Lower lobe of right lung (tissue), 2 donors: ENCODE measurements around the gene FBLN2. TPM values are rescaled to one million over a fixed set of nuclear protein-coding genes. Genes with fewer than 3 reads are reported as not detected.

Experiments
- ATAC-seq, 2 donors: fragments of 200-7000 bp; cut with Tn5 transposase; one replicate each; pipeline ENCODE4 v1.9.1; 2020 to 2022; ENCODE audit warnings: mild to moderate bottlenecking in 2 of 2, moderate library complexity in 2 of 2
- DNase-seq: peaks from one replicate; pipeline ENCODE4 v3.0.0-alpha.2; 2020
- H3K27ac ChIP-seq: fragments of 200-600 bp; one replicate; pipeline ENCODE4 v1.8.0; 2022
- H3K27me3 ChIP-seq: fragments of 200-600 bp; one replicate; pipeline ENCODE4 v1.8.0; 2022; ENCODE audit warnings: low read depth
- H3K36me3 ChIP-seq: fragments of 200-600 bp; one replicate; pipeline ENCODE4 v1.8.0; 2022; ENCODE audit warnings: mild to moderate bottlenecking
- H3K4me1 ChIP-seq: fragments of 200-600 bp; one replicate; pipeline ENCODE4 v1.8.0; 2022
- H3K4me3 ChIP-seq: fragments of 200-600 bp; one replicate; pipeline ENCODE4 v1.8.0; 2022; ENCODE audit warnings: mild to moderate bottlenecking
- H3K9me3 ChIP-seq: fragments of 200-600 bp; one replicate; pipeline ENCODE4 v1.8.0; 2022
- intact Hi-C: fragments of 100-400 bp; cut with DNase I; formaldehyde crosslinking; loops from one replicate; pipeline ENCODE4 v1.11.0; 2022
- total RNA-seq: library from RNA; stranded (reverse); fragmentation: NEBNext Ultra II Directional; extraction: Animal tissue kit (Norgen Biotek cat#: 25700); gene quantifications from one replicate; pipeline ENCODE4 v1.2.1, GENCODE V29; 2021
- TF ChIP-seq, protein P1 (sequence below): fragments of 200-600 bp; IDR thresholded peaks from one replicate; pipeline ENCODE4 v1.8.0; 2022; ENCODE audit warnings: antibody characterized with exemption, mild to moderate bottlenecking
- donor health status: DM: no; HTN: yes; CAD: no; lungs with severe emphysema.

FBLN2 gene
- total RNA-seq, 1 donor from 2014 or later: 40.8 TPM

DNA sequence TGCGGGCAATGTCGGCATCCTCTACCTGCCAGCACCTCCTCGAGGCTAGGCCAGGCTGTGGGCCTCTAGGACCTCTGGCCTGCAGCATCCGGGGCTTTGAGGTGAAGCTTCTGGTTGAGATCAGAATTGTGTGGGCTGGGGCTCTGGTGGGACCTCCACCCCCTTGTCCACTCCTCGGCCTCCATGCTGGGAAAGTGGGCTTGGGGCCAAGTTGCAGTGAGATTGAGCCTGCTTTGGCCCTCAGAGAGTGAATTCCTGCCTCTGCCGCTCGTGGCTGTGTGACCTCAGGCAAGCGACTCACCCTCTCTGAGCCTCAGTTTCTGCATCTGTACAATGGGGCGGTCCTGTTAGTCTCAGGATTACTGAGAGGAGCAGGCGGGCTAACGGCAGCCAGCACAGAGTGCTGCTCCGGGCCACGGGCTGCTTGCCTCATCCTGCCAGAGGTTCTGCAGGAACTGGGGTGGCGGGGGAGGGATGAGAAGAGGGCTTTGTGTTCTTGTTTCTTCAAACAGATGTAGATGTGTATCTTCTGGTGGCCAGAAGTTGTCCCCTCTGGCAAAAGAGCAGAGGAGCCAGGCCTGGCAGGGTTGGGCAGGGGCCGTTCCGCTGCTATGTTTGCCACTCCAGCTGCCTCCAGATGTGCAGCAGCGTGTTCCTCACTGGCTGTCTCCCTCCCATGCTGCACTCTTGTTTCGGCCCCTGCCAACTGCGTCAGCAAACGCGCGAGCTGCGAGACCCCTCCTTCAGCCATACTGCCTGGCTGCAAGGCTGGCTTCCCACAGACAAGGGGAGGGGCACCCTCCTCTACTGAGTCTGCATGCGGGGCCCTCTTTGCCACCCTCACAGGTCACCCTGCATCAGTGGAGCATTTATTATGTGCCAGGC lies 33.7 kb downstream of the FBLN2 start:
- intact Hi-C loops: no loop called here
- TF ChIP-seq, protein P1, sequence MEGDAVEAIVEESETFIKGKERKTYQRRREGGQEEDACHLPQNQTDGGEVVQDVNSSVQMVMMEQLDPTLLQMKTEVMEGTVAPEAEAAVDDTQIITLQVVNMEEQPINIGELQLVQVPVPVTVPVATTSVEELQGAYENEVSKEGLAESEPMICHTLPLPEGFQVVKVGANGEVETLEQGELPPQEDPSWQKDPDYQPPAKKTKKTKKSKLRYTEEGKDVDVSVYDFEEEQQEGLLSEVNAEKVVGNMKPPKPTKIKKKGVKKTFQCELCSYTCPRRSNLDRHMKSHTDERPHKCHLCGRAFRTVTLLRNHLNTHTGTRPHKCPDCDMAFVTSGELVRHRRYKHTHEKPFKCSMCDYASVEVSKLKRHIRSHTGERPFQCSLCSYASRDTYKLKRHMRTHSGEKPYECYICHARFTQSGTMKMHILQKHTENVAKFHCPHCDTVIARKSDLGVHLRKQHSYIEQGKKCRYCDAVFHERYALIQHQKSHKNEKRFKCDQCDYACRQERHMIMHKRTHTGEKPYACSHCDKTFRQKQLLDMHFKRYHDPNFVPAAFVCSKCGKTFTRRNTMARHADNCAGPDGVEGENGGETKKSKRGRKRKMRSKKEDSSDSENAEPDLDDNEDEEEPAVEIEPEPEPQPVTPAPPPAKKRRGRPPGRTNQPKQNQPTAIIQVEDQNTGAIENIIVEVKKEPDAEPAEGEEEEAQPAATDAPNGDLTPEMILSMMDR: no peak
- Histone ChIP-seq H3K27me3 (no peaks in the 10 kb centered on the region), H3K4me1 (no peaks in the 10 kb centered on the region), H3K4me3 (no peak overlapping the region), H3K36me3 (no peaks in the 10 kb centered on the region), H3K27ac (no peak overlapping the region), H3K9me3 (no peaks in the 10 kb centered on the region)
- DNase-seq (no peak), ATAC-seq (peak in 1 of 2 donors; percentile 14)

DNA sequence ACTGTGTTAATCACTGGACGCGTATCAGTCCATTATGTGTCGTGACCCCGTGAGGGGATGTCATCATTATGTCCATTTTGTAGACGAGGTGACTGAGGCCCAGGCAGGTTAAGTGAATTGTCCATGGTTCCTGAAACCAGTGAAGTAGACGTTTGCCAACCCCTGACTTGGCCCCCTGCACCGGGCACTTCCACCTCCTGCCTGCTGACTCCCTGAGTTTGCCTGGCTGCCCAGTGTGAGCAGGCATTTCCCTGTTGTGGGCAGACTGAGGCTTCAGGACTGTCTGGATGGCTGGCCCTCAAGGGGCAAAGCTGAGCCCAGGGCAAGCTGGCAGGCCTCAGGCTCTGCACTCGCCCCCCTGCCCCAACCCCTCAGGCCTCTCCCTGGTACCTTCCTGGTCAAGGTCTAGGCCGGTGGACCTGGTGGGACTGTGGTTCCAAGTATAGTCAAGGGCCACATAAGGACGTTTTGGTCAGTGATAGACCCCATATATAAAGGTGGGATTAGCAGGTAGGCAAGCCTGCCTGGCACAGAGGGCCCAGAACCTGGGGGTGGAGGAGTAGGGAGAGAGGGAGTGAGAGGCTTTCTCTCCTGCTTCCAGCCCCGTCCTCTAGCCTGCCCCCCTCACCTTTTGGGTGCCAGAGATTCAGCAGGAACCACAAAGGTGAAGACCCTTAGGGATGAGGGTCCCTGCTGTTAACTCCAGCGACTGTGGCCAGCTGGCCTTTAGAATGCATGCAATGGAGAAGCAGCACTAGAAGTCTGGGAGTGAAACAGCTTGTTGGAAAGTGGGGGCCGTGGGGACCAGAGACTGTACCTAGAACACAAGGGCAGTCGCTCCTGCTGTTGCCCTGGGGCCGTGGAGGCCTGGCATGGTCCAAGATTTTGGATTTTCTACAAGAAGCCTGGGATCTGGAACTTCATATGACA lies 34.6 kb downstream of the FBLN2 start:
- ATAC-seq (peak in 1 of 2 donors; percentile 18), DNase-seq (no peak)
- intact Hi-C loops: no loop called here
- H3K36me3 ChIP-seq: no peaks in the 10 kb centered on the region
- no peaks in the 10 kb centered on the region for H3K27me3 ChIP-seq
- H3K27ac ChIP-seq: no peak overlapping the region
- no peaks in the 10 kb centered on the region for H3K9me3 ChIP-seq
- TF ChIP-seq, protein P1: no peak
- no peak overlapping the region for H3K4me3 ChIP-seq
- H3K4me1 ChIP-seq: no peaks in the 10 kb centered on the region

DNA sequence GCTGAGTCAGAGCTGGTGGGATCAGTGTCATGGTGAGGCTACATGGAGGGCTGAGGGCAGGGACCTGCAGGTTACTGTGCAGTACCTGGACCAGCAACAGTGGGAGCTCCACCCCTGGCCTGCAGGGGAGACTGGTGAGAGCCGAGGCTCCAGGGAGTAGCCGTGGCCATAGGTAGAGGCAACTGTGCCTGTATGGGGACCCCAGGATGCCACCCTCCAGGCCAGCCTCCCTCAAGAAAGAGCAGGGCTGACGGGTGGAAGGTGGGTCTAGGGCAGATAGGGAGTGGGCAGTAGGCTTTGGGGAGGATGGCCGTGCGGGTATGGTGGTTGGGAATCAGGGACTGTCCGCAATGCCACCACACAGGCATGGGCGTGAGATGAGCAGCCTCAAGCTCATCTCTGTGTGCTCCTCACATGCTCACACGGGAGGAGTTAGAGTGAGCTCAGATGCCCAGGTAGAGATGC lies 35.5 kb downstream of the FBLN2 start:
- Histone ChIP-seq H3K27me3 (no peaks in the 10 kb centered on the region), H3K36me3 (no peaks in the 10 kb centered on the region), H3K4me1 (no peaks in the 10 kb centered on the region), H3K27ac (no peak overlapping the region), H3K9me3 (no peaks in the 10 kb centered on the region), H3K4me3 (no peak overlapping the region)
- ATAC-seq: no peak
- DNase-seq: no peak
- intact Hi-C loops: no loop called here
- TF ChIP-seq, protein P1: no peak

DNA sequence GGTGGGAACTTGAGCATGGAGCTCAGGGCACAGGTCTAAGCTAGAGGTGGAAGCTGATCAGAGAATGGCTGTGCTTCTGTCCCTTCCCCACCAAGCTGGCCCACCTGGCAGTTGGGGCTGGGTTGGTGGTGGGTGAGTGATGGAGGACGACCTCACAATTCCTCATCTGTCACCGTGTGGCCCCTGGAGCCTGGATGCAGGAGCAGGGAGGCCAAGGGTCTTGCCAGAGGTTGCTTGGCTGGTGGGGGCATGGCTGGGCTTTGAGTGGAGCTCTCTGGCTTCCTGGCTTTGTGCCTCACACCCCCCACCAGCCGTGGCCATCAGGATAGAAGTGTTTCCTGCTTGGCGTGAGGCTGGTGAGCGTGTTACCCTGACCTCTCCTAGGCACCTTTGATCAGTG lies 36.0 kb downstream of the FBLN2 start:
- TF ChIP-seq, protein P1: no peak
- H3K4me1 ChIP-seq: no peaks in the 10 kb centered on the region
- intact Hi-C loops: no loop called here
- ATAC-seq (no peak), DNase-seq (no peak)
- no peaks in the 10 kb centered on the region for H3K36me3 ChIP-seq
- no peaks in the 10 kb centered on the region for H3K9me3 ChIP-seq
- no peaks in the 10 kb centered on the region for H3K27me3 ChIP-seq
- H3K27ac ChIP-seq: no peak overlapping the region
- no peak overlapping the region for H3K4me3 ChIP-seq

DNA sequence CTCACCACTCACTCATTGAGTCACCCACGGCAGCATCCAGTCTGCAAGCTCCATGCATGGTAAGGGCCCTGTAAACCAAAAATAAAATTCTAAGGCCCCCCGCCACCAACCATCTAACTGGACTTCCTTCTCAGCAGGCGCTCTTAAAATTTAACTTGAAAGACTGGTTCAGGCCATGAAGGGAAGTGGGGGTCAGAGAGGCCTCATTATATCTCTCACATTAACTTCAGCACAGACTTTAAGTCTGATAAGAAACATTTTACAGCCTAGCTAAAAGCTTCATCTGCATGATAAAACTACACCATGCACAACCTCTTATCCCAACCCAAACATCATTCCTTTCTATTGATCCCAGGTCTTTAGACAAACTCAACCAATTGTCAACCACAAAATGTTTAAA lies 38.5 kb downstream of the FBLN2 start:
- no peaks in the 10 kb centered on the region for H3K9me3 ChIP-seq
- ATAC-seq (no peak), DNase-seq (no peak)
- H3K27me3 ChIP-seq: no peaks in the 10 kb centered on the region
- H3K27ac ChIP-seq: no peak overlapping the region
- intact Hi-C loops: no loop called here
- no peaks in the 10 kb centered on the region for H3K36me3 ChIP-seq
- TF ChIP-seq, protein P1: no peak
- no peaks in the 10 kb centered on the region for H3K4me1 ChIP-seq
- H3K4me3 ChIP-seq: no peak overlapping the region
